ENCODE results near the gene MLPH. TPM values are rescaled to one million over a fixed set of nuclear protein-coding genes. Genes with fewer than 3 reads are reported as not detected.

Gene MLPH
- 423 TPM for total RNA-seq
- long read RNA-seq, transcript MLPH-202 (15 exons, 2,332 nt) = major isoform, 167 of 461 reads
- long read RNA-seq, transcript MLPH-214 (4 exons, 1,153 nt) = minor isoform, 5 of 461 reads
- long read RNA-seq, transcript MLPH-212 (11 exons, 2,183 nt) = minor isoform, 10 of 461 reads
- long read RNA-seq, transcript MLPH-201 (16 exons, 3,823 nt) = minor isoform, 27 of 461 reads
- long read RNA-seq, partial matches to known transcripts = 146 of 461 reads
- long read RNA-seq, other reads (novel, unspliced or antisense) = 100 of 461 reads

GRCh38 chr2:237486819-237487448, at the start of gene MLPH:
Gene MLPH, plus strand, starts transcription at chr2:237487251. Its CDS starts 6,176 bp downstream, at chr2:237493427.
- TF ChIP-seq CTCF (IDR thresholded peaks at IDR 0.05) = no peak
- DNase-seq (peak; percentile 91), ATAC-seq (peak; percentile 79)
- intact Hi-C loops (cut with DNase I) = no loop called here
- peak within 1 kb of the TSS; percentile 53 for H3K4me3 ChIP-seq
- peaks cover 3% of the 10 kb centered on the region for H3K9me3 ChIP-seq
- H3K36me3 ChIP-seq = no peaks in the 10 kb centered on the region
- peaks cover 7% of the 10 kb centered on the region for H3K27me3 ChIP-seq
- H3K27ac ChIP-seq = peak within 1 kb of the TSS; percentile 80
- H3K4me1 ChIP-seq = peaks cover 15% of the 10 kb centered on the region

GRCh38 chr2:237437566-237437965, 49.5 kb upstream of the MLPH start:
- no peak for TF ChIP-seq CTCF (IDR thresholded peaks at IDR 0.05)
- no peaks in the 10 kb centered on the region for H3K9me3 ChIP-seq
- ATAC-seq (no peak), DNase-seq (no peak)
- H3K4me3 ChIP-seq = no peak overlapping the region
- peaks cover 6% of the 10 kb centered on the region for H3K27me3 ChIP-seq
- H3K4me1 ChIP-seq = no peaks in the 10 kb centered on the region
- H3K27ac ChIP-seq = no peak overlapping the region
- no peaks in the 10 kb centered on the region for H3K36me3 ChIP-seq
- intact Hi-C loops (cut with DNase I) = no loop called here

GRCh38 chr2:237438080-237438940, 48.7 kb upstream of the MLPH start:
- Histone ChIP-seq H3K9me3 (no peaks in the 10 kb centered on the region), H3K27ac (no peak overlapping the region), H3K36me3 (no peaks in the 10 kb centered on the region), H3K4me1 (no peaks in the 10 kb centered on the region), H3K27me3 (peaks cover 6% of the 10 kb centered on the region), H3K4me3 (no peak overlapping the region)
- no peak for TF ChIP-seq CTCF (IDR thresholded peaks at IDR 0.05)
- DNase-seq = no peak
- intact Hi-C loops (cut with DNase I) = no loop called here
- peak; percentile 29 for ATAC-seq

GRCh38 chr2:237440819-237441281, 46.2 kb upstream of the MLPH start:
- Histone ChIP-seq H3K36me3 (no peaks in the 10 kb centered on the region), H3K4me3 (no peak overlapping the region), H3K4me1 (no peaks in the 10 kb centered on the region), H3K9me3 (no peaks in the 10 kb centered on the region), H3K27ac (peak overlapping the region; percentile 25), H3K27me3 (no peaks in the 10 kb centered on the region)
- intact Hi-C loops (cut with DNase I) = no loop called here
- DNase-seq (no peak), ATAC-seq (no peak)
- TF ChIP-seq CTCF (IDR thresholded peaks at IDR 0.05) = no peak

- TF ChIP-seq CTCF (IDR thresholded peaks at IDR 0.05) = no peak
- ATAC-seq = peak; percentile 16
- Histone ChIP-seq H3K9me3 (no peaks in the 10 kb centered on the region), H3K4me1 (no peaks in the 10 kb centered on the region), H3K27me3 (no peaks in the 10 kb centered on the region), H3K4me3 (no peak overlapping the region), H3K36me3 (no peaks in the 10 kb centered on the region), H3K27ac (peak overlapping the region; percentile 25)
- no peak for DNase-seq
- intact Hi-C loops (cut with DNase I) = no loop called here
These were observed 45.3 kb upstream of the MLPH start for GRCh38 chr2:237441605-237442274.
